ENCODE measurements around the gene DPYSL5. TPM values are rescaled to one million over a fixed set of nuclear protein-coding genes. Genes with fewer than 3 reads are reported as not detected.

The DPYSL5 gene
- total and polyA plus RNA-seq, 2 of the 8 experiments (the other 6 are each of a cell fraction or from before 2014, with no cell fraction given), result 11.9 to 16.4 TPM

GRCh38 chr2:26911911-26912861, 64.3 kb downstream of the DPYSL5 start (continued):
- no peak for TF ChIP-seq EP300 (IDR thresholded peaks at IDR 0.05; ENCODE audit: borderline replicate concordance in 1 of 2, low read depth in 2 of 2, low read length in 2 of 2)
